GM18511 (cell line): ENCODE data around the gene VWA8.
"Not testable (repeated sequence)": the region's sequence is repeated elsewhere in the genome, so short reads cannot be mapped to it uniquely, and the experiment has no call there.

Source experiments
- ATAC-seq: cut with Tn5 transposase; IDR thresholded peaks from one replicate; pipeline ENCODE4 v1.9.1; 2021; ENCODE audit warnings: mild to moderate bottlenecking, moderate library complexity; ENCODE audit not compliant: unreplicated experiment

The VWA8 gene

DNA sequence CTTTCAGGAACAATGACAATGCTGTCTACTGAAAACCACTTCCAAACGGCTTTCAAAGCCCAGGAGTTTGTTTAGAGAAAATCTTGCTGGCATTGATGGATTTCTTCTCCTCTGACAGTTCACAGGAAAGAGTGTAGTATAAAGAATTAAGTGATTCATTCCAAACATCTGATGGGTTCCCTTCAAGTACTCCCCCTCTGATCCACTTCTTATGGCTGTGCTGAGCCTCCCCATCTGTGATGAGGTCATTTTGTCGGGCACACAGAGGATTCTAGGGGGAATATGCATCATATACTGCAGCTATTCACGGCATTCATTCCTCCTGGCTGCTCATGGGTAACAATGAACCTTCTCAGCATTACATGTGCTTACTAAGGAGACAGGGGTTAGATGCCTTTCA is 395.7 kb downstream of the VWA8 start:
- no peak for ATAC-seq

- ATAC-seq: no peak
Observed at GRCh38 chr13:41563984-41564365, 396.9 kb downstream of the VWA8 start.

GRCh38 chr13:41563341-41563983 is 397.4 kb downstream of the VWA8 start:
- ATAC-seq: no peak

GRCh38 chr13:41562541-41563178 is 398.2 kb downstream of the VWA8 start:
- ATAC-seq: no peak

DNA sequence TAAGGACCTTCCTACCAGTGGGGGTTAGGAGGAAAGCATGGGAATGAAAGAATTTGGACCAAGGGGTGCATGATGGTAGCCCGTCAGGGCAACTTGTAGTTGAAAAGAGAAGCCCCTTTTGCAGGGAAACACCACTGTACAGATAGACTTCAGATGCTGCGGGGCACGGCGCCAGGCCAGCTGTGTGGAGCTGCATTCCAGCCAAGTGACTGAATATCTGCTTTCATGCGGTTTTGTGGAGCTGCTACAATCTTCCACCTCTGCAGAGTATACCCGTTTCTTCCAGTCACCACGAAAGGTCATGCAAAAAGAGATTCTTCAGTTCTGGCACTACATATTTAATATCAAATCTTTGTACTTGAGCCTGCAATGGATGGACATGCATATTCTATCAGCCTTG is 398.8 kb downstream of the VWA8 start:
- ATAC-seq: no peak

- ATAC-seq: no peak
Observed at GRCh38 chr13:41561170-41561569, 399.7 kb downstream of the VWA8 start.

DNA sequence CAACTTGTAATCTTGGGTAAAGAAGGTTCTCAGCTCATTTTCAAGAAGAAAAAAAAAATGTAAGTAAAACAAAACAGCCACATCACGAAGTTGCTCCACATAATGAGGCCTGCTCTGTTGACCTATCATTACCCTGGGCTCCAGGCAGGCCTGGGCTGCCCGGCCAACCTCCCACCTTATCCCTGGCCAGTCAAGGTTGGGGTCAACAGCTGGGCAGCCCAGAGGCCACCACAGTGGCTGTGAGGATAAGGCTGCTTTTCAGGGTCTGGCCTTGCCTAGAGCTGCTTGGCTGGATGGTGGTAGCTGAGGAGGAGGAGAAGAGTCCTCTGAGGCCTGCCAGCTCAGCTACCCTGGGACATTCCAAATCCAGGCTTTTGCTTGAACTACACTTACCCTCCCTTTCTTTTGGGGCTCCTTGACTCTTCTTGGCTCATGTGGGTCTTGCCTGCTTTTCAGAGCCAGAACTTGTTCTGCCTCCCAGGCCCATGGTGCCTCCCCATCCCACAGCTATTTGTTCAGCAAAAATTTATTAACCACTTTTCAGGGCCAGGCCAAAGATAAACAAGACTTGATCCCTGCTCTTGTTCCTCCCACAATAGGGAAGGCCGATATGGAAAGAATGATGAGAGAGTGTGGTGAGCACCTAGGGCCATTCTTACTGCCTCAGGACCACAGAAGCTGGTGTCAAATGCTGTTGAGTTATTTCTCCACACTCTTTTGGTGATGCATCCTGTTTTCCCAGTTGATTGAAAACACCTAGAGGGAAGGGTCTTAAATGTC is 401.9 kb downstream of the VWA8 start:
- no peak for ATAC-seq

- ATAC-seq: no peak
Observed at GRCh38 chr13:41557719-41558118, 403.2 kb downstream of the VWA8 start.

GRCh38 chr13:41554626-41555386 is 406.1 kb downstream of the VWA8 start:
- peak; percentile 90 for ATAC-seq

DNA sequence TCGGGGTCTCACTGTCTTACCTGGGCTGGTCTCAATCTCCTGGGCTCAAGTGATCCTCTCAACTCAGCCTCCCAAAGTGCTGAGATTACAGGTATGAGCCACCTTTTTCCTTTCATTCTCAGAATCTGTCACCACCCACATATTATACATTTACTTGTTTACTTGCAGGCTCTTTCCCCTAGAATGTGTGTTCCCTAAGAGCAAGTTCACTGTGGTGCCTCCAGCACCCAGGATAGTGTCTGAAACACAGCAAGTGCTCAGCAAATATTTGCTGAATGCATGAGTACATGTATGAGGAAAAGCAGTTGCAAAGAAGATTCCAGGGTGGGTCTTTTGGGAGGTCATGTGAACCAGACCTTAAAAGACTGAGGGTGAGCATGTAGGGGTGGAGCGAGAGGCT is 406.7 kb downstream of the VWA8 start:
- peak; percentile 16 for ATAC-seq

DNA sequence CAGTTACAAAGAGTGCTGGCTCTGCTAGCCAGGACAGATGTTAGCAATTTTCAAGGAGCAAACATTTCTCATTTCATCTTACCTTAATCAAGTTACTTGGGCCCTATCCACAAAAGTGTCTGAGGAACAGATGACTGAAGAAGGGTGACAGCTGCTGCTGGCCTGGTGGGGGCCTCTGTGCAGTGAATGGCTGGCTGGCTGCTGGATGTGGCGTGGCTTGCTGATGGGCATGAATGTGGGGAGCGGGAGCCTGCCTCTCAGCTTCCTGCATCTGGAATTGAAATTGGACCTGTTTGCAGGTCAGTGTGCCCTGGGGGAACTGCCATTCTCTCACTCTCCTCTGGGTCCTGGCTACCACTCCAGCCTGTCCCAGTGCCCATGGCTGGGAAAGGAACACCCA is 408.9 kb downstream of the VWA8 start:
- no peak for ATAC-seq

- ATAC-seq: no peak
Observed at GRCh38 chr13:41550276-41550675, 410.6 kb downstream of the VWA8 start.

DNA sequence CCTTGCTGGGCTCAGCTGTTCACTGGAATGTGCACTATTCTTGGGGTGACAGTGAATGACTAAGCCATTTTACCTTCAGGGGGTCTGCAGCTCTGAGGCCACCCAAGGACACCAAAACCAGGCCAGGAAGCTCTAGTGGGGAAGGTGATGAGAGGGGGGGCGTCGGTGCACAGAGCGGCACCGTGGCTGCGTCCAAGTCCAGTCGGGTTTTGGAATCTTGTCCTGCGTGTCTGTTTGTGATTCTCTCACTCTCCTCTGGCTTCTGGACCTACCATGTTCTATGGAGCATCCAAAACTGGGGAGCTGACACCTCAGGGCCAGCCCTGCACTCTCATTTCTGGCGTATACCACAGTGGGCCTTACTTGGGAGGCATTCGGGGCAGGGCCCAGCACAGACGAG is 411.4 kb downstream of the VWA8 start:
- no peak for ATAC-seq

GRCh38 chr13:41548910-41549309 is 412.0 kb downstream of the VWA8 start:
- ATAC-seq: no peak

DNA sequence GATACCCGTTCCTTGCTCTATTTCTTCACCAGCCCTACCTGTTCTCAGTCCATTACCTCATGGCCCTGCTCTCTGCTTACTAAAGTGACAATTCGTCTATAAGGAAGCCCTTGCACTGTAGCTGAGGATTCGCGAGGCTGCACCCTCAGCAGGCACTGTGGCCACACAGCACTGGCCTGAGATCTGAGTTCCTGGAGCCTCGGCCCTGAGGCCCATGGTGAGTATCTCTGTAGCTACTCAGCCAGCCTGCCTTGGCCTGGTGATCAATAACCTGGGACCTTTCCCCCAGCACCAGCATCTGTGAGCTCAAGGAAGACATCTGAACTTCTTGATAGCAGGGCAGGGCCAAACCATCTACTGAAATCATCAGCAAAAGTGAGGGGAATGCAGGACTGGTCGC is 412.9 kb downstream of the VWA8 start:
- no peak for ATAC-seq

- ATAC-seq: no peak
Observed at GRCh38 chr13:41547251-41548000, 413.5 kb downstream of the VWA8 start.

- ATAC-seq: no peak
Observed at GRCh38 chr13:41546372-41547190, 414.3 kb downstream of the VWA8 start.

DNA sequence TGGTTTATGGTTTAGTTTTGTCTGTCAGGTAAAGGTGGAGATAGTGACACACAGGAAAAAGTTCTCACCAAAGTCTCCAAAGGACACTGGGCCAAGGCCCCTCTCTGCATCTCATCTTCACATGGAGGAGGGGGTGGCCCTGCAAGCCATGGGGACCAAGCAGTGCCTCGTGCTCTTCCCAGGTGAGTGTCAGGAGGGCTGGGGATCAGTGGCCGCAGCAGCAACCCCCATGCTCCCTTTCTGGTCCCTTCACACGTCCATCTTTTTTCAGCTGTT is 415.5 kb downstream of the VWA8 start:
- ATAC-seq: no peak

DNA sequence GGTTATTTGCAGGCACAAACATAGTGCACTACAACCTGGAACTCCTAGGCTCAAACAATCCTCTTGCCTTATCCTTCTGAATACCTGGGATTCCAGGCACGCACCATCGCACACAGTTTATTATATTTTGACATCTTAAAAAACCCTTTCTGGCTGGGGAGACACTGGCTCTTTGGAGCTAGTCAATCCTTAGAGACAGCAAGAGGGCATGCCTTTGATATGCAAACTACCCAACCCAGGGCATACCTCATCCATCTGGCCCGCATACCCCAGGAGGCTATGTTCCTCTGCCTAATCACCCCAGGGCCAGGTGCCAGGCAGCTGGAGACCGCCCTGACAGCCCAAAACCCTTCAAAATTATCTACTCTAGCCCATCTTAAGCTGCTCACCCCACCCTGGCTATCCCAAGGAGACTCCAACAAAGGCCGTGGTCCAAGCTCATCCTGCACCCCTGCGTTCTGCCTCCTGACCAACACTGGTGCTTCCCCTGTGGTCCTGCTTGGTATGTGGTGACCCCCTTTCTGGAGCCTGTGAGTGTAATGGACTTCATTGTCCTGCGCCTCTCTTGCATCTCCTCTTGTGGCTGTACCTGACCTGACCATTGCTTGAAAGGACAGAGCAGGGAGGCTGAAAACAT is 417.1 kb downstream of the VWA8 start:
- ATAC-seq: no peak

GRCh38 chr13:41542799-41543198 is 418.1 kb downstream of the VWA8 start:
- ATAC-seq: not testable (repeated sequence)
